MCF 10A (cell line): ENCODE results near the gene MAD1L1. TPM values are rescaled to one million over a fixed set of nuclear protein-coding genes. Genes with fewer than 3 reads are reported as not detected.

Experiments used
- BruUV-seq: library from RNA; stranded (reverse); fragments of 400-500 nt; replicated peaks from 2 replicates; lab custom pipeline; 2021; lab: Mats Ljungman, UMichigan
- CTCF ChIA-PET: fragments of 300-600 bp; sonication (Branson Sonifier 250); formaldehyde crosslinking; extraction: SDS; loops from one replicate; lab custom pipeline; 2021; ENCODE audit warnings: antibody characterized with exemption, inconsistent platforms; lab: Yijun Ruan, JAX
- POLR2A ChIA-PET: fragments of 300-600, 350-650 bp; sonication (Branson Sonifier 250); formaldehyde crosslinking; extraction: SDS; loops from one replicate; lab custom pipeline; 2020; ENCODE audit warnings: antibody characterized with exemption, inconsistent platforms; lab: Yijun Ruan, JAX
- DNase-seq: peaks from one replicate; pipeline ENCODE4 v3.0.0-alpha.2; 2018; ENCODE audit not compliant: unreplicated experiment
- H3K27ac Mint-ChIP-seq: one replicate; pipeline ENCODE4 v1.8.0; 2022; ENCODE audit warnings: mild to moderate bottlenecking, low read depth, mixed read lengths; ENCODE audit not compliant: unreplicated experiment
- H3K27me3 Mint-ChIP-seq: one replicate; pipeline ENCODE4 v1.8.0; 2022; ENCODE audit warnings: mixed read lengths; ENCODE audit not compliant: insufficient read depth, unreplicated experiment
- H3K36me3 Mint-ChIP-seq: one replicate; pipeline ENCODE4 v1.8.0; 2022; ENCODE audit warnings: mild to moderate bottlenecking, moderate library complexity, mixed read lengths; ENCODE audit not compliant: insufficient read depth, unreplicated experiment
- H3K4me1 Mint-ChIP-seq: one replicate; pipeline ENCODE4 v1.8.0; 2022; ENCODE audit warnings: mixed read lengths; ENCODE audit not compliant: insufficient read depth, unreplicated experiment
- H3K4me3 Mint-ChIP-seq: one replicate; pipeline ENCODE4 v1.8.0; 2022; ENCODE audit warnings: mild to moderate bottlenecking, moderate library complexity, mixed read lengths; ENCODE audit not compliant: unreplicated experiment
- H3K9me3 Mint-ChIP-seq: one replicate; pipeline ENCODE4 v1.8.0; 2022; ENCODE audit warnings: mixed read lengths; ENCODE audit not compliant: unreplicated experiment
- CTCF ChIP-seq: fragments of 200-600 bp; IDR thresholded peaks from one replicate; pipeline ENCODE4 v1.8.0; 2022; ENCODE audit warnings: antibody characterized with exemption, mild to moderate bottlenecking; ENCODE audit not compliant: unreplicated experiment
- intact Hi-C: fragments of 100-400 bp; cut with micrococcal nuclease; formaldehyde crosslinking; loops from 2 replicates; pipeline ENCODE4 v1.14.1; 2022
- total RNA-seq: library from RNA; stranded (reverse); gene quantifications from 2 replicates; pipeline ENCODE4 v1.2.3, GENCODE V29; 2022

MAD1L1 gene
- total RNA-seq, 1 experiment from 2014 or later: 25.2 TPM

- POLR2A ChIA-PET: no interaction called here
- H3K27me3 Mint-ChIP-seq: no peaks in the 10 kb centered on the region
- no peak overlapping the region for H3K4me3 Mint-ChIP-seq
- CTCF ChIA-PET: no interaction called here
- DNase-seq: no peak
- H3K9me3 Mint-ChIP-seq: no peaks in the 10 kb centered on the region
- peaks cover 10% of the 10 kb centered on the region for H3K36me3 Mint-ChIP-seq
- H3K27ac Mint-ChIP-seq: no peak overlapping the region
- BruUV-seq: no TSS peak
- H3K4me1 Mint-ChIP-seq: no peaks in the 10 kb centered on the region
- no peak for TF ChIP-seq CTCF
- intact Hi-C loops: no loop called here
These were observed 308.4 kb downstream of the MAD1L1 start for GRCh38 chr7:1924258-1924817.

GRCh38 chr7:1923409-1924257 lies 309.1 kb downstream of the MAD1L1 start:
- TF ChIP-seq CTCF: no peak
- intact Hi-C loops: no loop called here

GRCh38 chr7:1922870-1923236 lies 309.9 kb downstream of the MAD1L1 start:
- POLR2A ChIA-PET: no interaction called here
- CTCF ChIA-PET: interaction anchor here (0.6 to 0.7 kb wide), 2 partner anchors 40 to 256 kb away, joined by 3 read pairs; no protein-coding TSS in a partner anchor
- no peak for DNase-seq
- no peak overlapping the region for H3K27ac Mint-ChIP-seq
- H3K27me3 Mint-ChIP-seq: no peaks in the 10 kb centered on the region
- TF ChIP-seq CTCF: no peak
- no TSS peak for BruUV-seq
- peaks cover under 1% of the 10 kb centered on the region for H3K36me3 Mint-ChIP-seq
- no peak overlapping the region for H3K4me3 Mint-ChIP-seq
- H3K4me1 Mint-ChIP-seq: no peaks in the 10 kb centered on the region
- intact Hi-C loops: no loop called here
- H3K9me3 Mint-ChIP-seq: no peaks in the 10 kb centered on the region

More at GRCh38 chr7:1923409-1924257, 309.1 kb downstream of the MAD1L1 start:
- DNase-seq: no peak
- Mint-ChIP-seq H3K4me3 (no peak overlapping the region), H3K4me1 (no peaks in the 10 kb centered on the region), H3K9me3 (no peaks in the 10 kb centered on the region), H3K36me3 (peaks cover 9% of the 10 kb centered on the region), H3K27me3 (no peaks in the 10 kb centered on the region), H3K27ac (no peak overlapping the region)
- no TSS peak for BruUV-seq
- CTCF ChIA-PET: no interaction called here
- POLR2A ChIA-PET: no interaction called here

- DNase-seq: no peak
- Mint-ChIP-seq H3K27me3 (no peaks in the 10 kb centered on the region), H3K27ac (no peak overlapping the region), H3K36me3 (no peaks in the 10 kb centered on the region), H3K4me1 (peaks cover 5% of the 10 kb centered on the region), H3K9me3 (no peaks in the 10 kb centered on the region), H3K4me3 (no peak overlapping the region)
- ChIA-PET POLR2A (no interaction called here), CTCF (interaction anchor here (0.6 to 0.7 kb wide), 3 partner anchors 39 to 260 kb away, joined by 3 read pairs; no protein-coding TSS in a partner anchor)
- no TSS peak for BruUV-seq
- intact Hi-C loops: no loop called here
- no peak for TF ChIP-seq CTCF
These were observed 310.5 kb downstream of the MAD1L1 start for GRCh38 chr7:1922071-1922869.
